GM21367 (cell line): ENCODE results near the gene RAB39A.
A peak's percentile ranks its signal among the peaks of the same experiment; 100 is the strongest.

Source experiments
- ATAC-seq: cut with Tn5 transposase; IDR thresholded peaks from one replicate; pipeline ENCODE4 v1.9.1; 2021; ENCODE audit not compliant: unreplicated experiment

Gene RAB39A

DNA sequence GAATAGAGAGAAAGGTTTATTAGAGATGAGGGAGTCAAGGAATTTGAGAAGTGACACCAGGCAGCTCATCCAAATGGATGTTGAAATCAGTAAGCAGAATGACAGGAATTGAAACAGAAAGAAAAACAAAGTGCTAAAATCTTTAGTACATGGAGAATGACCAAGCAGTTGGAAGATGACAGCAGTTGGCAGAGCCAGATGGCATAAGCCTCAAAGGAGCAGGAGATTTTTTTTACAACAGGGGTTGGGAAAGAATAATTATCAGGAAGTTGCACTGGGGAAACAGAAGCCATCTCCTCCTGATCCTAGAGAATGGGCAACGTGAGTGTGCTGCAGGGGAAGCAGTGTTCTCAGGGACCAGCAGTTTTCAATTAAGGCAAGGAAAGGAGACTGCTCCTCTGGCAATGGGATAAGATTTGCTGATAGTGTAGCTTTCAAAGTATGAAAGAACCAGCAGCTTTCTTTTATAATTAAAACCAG, 28.9 kb downstream of the RAB39A start:
- ATAC-seq: peak; percentile 57

DNA sequence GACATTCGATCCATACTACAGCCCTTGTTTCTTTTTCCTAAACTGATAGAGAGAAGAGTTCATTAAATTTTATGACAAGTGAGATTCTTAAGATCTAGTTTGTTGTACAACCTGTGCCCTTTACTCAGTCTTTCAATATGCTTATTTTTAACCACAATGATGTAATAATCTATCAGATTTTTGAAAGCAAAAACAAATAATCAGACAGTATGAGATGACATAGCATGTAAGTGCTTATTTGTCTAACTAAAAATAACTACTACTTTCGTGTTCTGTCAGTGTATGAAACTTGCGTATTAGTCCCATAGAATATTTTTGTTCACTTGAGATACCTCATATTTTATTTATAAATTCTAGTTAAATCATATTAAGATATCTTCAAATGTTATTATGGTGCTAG, 33.2 kb downstream of the RAB39A start:
- ATAC-seq: no peak

- no peak for ATAC-seq
Measured at GRCh38 chr11:107962181-107962580, 33.9 kb downstream of the RAB39A start.

- ATAC-seq: no peak
Measured at GRCh38 chr11:107963091-107963490, 34.8 kb downstream of the RAB39A start.

DNA sequence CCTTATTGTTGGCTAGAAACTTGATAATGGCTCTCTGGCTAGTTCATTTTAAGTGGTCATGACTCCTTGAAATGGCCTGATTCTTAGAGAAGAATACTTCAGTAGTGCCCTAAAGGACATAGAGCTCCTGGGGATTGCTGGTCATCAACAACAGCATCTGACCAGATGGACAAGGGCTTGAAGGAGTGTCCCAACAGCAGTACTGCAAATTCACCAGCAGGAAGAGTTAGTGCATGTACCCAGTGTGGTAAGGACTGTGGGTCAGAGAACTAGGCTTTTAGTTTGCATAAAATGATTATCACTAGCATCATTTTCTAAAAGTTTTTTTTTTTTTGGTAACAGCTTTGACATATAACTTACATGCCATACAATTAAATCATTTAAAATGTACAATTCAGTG, 41.0 kb downstream of the RAB39A start:
- ATAC-seq: no peak

DNA sequence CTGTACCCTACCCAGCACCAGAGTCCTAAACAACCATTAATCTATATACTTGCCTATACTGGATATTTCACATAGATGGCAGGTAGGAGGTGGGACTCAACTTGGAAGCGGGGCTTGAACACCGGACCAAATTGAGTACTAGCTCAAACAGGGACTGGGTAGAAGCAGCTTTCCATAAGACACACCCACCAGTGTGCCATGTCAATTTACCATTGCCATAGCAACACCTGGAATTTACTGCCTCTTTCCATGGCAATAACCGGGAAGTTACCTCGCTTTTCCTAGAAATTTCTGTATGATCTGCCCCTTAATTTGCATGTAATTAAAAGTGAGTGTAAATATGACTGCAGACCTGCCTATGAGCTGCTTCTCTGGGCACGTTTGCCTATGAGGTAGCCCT, 41.8 kb downstream of the RAB39A start:
- no peak for ATAC-seq

- ATAC-seq: no peak
Measured at GRCh38 chr11:107973641-107974040, 45.4 kb downstream of the RAB39A start.

DNA sequence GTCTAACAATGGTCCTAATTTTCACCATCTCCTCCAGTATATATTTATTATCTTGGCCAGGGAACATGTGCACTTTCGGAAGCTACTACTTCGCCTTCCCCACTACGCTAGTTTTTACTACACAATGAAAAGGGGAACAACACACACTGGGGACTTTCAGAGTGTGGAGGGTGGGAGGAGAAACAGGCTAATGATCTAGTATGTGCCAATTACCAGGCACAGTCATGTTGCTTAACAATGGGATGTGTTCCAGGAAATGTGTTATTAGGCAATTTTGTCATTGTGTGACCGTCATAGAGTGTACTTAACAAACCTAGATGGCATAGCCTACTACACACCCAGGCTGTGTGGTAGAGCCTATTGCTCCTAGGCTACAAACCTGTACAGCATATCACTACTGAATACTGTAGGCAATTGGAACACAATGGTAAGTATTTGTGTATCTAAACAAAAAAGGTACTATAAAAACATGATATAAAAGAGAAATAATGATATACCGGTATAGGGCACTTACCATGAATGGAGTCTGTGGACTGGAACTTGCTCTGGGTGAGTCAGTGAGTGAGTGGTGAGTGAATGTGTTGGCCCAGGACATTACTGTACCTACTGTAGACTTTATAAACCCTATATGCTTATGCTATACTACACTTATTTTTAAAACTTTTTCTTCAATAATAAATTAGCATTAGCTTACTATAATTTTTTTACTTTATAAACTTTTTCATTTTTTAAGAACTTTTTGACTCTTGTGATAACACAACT, 60.3 kb downstream of the RAB39A start:
- no peak for ATAC-seq

GRCh38 chr11:107991868-107992414, 63.7 kb downstream of the RAB39A start:
- ATAC-seq: no peak

GRCh38 chr11:107996006-107996776, 67.9 kb downstream of the RAB39A start:
- no peak for ATAC-seq

DNA sequence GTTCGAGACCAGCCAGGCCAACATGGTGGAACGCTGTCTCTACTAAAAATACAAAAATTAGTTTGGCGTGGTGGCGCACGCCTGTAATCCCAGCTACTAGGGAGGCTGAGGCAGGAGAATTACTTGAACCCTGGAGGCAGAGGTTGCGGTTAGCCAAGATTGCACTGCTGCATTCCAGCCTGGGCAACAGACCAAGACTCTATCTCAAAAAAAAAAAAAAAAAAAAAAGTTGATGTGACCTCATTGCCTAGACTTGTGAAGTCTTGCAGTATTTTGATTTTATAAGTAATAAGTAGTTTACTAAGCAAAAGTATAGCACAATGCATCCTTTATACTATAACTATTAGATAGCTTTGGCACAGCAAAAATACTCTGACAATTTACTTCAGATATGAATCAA, 70.5 kb downstream of the RAB39A start:
- no peak for ATAC-seq

- ATAC-seq: peak; percentile 99
Measured at GRCh38 chr11:107999759-108000455, 71.7 kb downstream of the RAB39A start.

GRCh38 chr11:108002476-108002875, 74.2 kb downstream of the RAB39A start:
- ATAC-seq: no peak

- ATAC-seq: no peak
Measured at GRCh38 chr11:108003623-108004022, 75.4 kb downstream of the RAB39A start.

GRCh38 chr11:108007819-108008218, 79.6 kb downstream of the RAB39A start:
- ATAC-seq: no peak

GRCh38 chr11:108008656-108009496, 80.6 kb downstream of the RAB39A start, which contains the start of gene CUL5:
Gene CUL5, plus strand, starts transcription at chr11:108008898. Its CDS starts 451 bp downstream, at chr11:108009349.
- peak; percentile 84 for ATAC-seq

DNA sequence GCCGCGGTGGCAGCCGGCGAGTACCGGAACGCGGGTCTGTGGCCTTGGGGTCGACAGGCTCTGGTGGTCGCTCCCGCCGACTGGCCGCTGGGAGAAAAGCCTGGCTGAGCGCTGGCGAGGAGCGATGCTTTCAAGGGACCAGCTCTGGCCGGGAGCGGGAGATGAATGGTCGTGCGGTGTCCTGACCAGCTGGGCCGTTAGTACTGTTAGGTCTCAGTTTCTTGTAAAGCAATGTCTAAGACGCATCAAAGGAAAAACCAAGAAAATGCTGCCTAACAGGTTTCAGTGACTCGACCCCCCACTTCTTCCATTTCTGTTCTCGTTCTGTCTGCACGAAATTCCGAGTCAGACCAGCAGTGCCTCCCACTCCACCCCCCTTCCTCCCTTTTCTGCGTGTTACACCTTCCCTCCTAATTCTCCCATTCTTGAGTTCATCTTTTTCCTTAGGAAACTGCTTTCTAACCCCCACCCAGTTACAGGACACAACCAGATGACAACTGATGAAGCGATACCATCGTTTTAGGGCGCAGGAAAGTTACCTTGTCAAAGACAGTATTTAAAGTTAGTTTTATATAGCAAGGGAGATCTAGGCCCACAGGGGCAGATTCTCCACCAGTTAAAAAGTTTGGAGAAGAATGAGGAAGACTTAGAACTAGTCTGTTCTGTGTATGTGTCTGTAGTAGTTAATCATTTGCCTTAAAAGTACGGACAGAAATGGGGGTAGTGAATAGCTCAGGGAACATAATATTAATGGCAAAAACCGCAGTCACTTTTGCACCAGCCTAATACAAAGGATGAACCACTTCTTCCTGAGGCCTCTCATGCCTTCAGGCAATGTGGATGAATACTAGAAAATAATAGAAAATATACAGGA, 81.5 kb downstream of the RAB39A start:
- no peak for ATAC-seq

DNA sequence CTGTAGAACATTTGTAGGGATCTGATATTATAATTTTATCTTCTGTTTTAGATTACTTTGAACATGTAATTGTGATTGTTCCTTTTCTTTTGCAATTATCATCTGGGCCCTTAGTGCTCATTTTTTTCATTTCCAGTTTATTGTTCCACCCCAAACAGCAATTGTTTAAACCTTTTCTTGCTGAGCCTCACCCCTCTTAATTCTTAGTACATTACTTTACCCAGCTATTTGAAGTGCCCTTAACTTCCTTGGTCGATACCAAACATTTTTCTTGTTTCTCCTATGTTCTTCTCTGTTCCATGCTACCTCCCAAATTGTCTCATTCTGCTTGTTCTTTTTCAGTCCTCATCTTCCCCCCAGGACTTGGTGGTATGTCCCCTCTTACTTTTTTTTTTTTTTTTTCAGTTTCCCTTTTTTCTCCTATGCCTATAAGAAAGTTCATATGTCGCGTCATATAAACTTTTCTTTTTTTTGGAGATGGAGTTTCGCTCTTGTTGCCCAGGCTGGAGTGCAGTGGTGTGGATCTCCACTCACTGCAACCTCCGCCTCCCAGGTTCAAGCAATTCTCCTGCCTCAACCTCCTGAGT, 84.0 kb downstream of the RAB39A start:
- ATAC-seq: no peak
